HG03060 (cell line): ENCODE data around the gene SHISA5.
"Not testable (repeated sequence)": the region's sequence is repeated elsewhere in the genome, so short reads cannot be mapped to it uniquely, and the experiment has no call there.

Source experiments
- ATAC-seq: cut with Tn5 transposase; IDR thresholded peaks from one replicate; pipeline ENCODE4 v1.9.1; 2021; ENCODE audit warnings: low read depth, moderate number of reproducible peaks; ENCODE audit not compliant: unreplicated experiment

SHISA5 gene

GRCh38 chr3:48521635-48522034 lies 17.7 kb upstream of the SHISA5 start:
- ATAC-seq: no peak

GRCh38 chr3:48519277-48519643 lies 15.3 kb upstream of the SHISA5 start:
- no peak for ATAC-seq

- no peak for ATAC-seq
Measured at GRCh38 chr3:48518638-48519276, 14.8 kb upstream of the SHISA5 start.

GRCh38 chr3:48518069-48518468 lies 14.1 kb upstream of the SHISA5 start:
- no peak for ATAC-seq

GRCh38 chr3:48516571-48516970 lies 12.6 kb upstream of the SHISA5 start:
- no peak for ATAC-seq

GRCh38 chr3:48514431-48515227 lies 10.7 kb upstream of the SHISA5 start:
- no peak for ATAC-seq

- ATAC-seq: no peak
Measured at GRCh38 chr3:48511551-48511950, 7.6 kb upstream of the SHISA5 start.

- ATAC-seq: no peak
Measured at GRCh38 chr3:48507256-48508061, 3.5 kb upstream of the SHISA5 start.

- ATAC-seq: no peak
Measured at GRCh38 chr3:48505968-48506504, 2.1 kb upstream of the SHISA5 start.

- no peak for ATAC-seq
Measured at GRCh38 chr3:48505146-48505545, 1.2 kb upstream of the SHISA5 start.

- ATAC-seq: no peak
Measured at GRCh38 chr3:48503401-48504050, 448 bp downstream of the SHISA5 start.

- ATAC-seq: no peak
Measured at GRCh38 chr3:48502728-48503168, 1.2 kb downstream of the SHISA5 start.

- ATAC-seq: no peak
Measured at GRCh38 chr3:48502121-48502520, 1.9 kb downstream of the SHISA5 start.

GRCh38 chr3:48501196-48501595 lies 2.8 kb downstream of the SHISA5 start:
- ATAC-seq: no peak

- no peak for ATAC-seq
Measured at GRCh38 chr3:48500656-48501055, 3.3 kb downstream of the SHISA5 start.

GRCh38 chr3:48493203-48493501 lies 10.8 kb downstream of the SHISA5 start:
- ATAC-seq: no peak

GRCh38 chr3:48492461-48493202 lies 11.3 kb downstream of the SHISA5 start:
- ATAC-seq: no peak

GRCh38 chr3:48486952-48487351 lies 17.0 kb downstream of the SHISA5 start:
- no peak for ATAC-seq

GRCh38 chr3:48482822-48483221 lies 21.2 kb downstream of the SHISA5 start:
- ATAC-seq: not testable (repeated sequence)

GRCh38 chr3:48480891-48481290 lies 23.1 kb downstream of the SHISA5 start:
- ATAC-seq: not testable (repeated sequence)
